GM12872 (cell line): ENCODE measurements around the gene PLEKHM3.

Experiments
- CTCF ChIP-seq: IDR thresholded peaks from 3 replicates; pipeline ENCODE4 v1.5.1; 2011; ENCODE audit warnings: low read depth, mild to moderate bottlenecking, low read length, moderate library complexity; ENCODE audit not compliant: insufficient read depth

Gene PLEKHM3

GRCh38 chr2:207902821-207903220 is 122.5 kb downstream of the PLEKHM3 start:
- no peak for TF ChIP-seq CTCF

- no peak for TF ChIP-seq CTCF
These were observed 123.5 kb downstream of the PLEKHM3 start for GRCh38 chr2:207901829-207902228.

GRCh38 chr2:207901401-207901800 is 123.9 kb downstream of the PLEKHM3 start:
- TF ChIP-seq CTCF, result no peak

GRCh38 chr2:207898354-207898695 is 127.0 kb downstream of the PLEKHM3 start:
- no peak for TF ChIP-seq CTCF

- TF ChIP-seq CTCF, result no peak
These were observed 127.6 kb downstream of the PLEKHM3 start for GRCh38 chr2:207897541-207898353.

- peak; percentile 35; the same call in 1 of the 3 replicates for TF ChIP-seq CTCF
These were observed 128.6 kb downstream of the PLEKHM3 start for GRCh38 chr2:207896525-207897285.

- TF ChIP-seq CTCF, result no peak
These were observed 130.0 kb downstream of the PLEKHM3 start for GRCh38 chr2:207895274-207895860.
